ENCODE measurements around the gene NARS2.

The NARS2 gene

DNA sequence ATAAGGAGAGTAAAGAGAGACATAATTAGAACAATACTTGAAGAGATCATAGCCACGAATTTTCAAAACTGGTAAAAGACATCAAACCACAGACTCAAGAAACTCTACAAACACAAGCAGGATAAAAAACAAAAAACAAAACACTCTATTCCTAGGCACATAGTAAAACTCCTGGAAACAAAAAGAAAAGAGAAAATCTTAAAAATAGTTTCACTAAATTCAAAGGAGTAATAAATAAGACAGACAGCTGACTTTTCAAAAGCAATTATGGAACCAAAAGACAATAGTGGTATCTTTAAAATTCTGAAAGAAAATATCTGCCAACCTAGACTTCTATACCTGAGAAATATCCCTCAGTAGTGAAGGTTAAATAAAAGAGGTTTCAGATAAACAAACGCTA lies 9.2 kb upstream of the NARS2 start:
- H3K4me3 ChIP-seq (IDR thresholded peaks at IDR 0.05; ENCODE audit: insufficient read depth, low read depth, low read length) = no peak overlapping the region
- no peaks in the 10 kb centered on the region for H4K20me1 ChIP-seq (ENCODE audit: insufficient read depth)
- H3K4me2 ChIP-seq = no peak overlapping the region
- H2AFZ ChIP-seq (ENCODE audit: low read depth) = no peak overlapping the region
- H3K36me3 ChIP-seq (ENCODE audit: insufficient read depth) = no peaks in the 10 kb centered on the region
- TF ChIP-seq, protein P1, sequence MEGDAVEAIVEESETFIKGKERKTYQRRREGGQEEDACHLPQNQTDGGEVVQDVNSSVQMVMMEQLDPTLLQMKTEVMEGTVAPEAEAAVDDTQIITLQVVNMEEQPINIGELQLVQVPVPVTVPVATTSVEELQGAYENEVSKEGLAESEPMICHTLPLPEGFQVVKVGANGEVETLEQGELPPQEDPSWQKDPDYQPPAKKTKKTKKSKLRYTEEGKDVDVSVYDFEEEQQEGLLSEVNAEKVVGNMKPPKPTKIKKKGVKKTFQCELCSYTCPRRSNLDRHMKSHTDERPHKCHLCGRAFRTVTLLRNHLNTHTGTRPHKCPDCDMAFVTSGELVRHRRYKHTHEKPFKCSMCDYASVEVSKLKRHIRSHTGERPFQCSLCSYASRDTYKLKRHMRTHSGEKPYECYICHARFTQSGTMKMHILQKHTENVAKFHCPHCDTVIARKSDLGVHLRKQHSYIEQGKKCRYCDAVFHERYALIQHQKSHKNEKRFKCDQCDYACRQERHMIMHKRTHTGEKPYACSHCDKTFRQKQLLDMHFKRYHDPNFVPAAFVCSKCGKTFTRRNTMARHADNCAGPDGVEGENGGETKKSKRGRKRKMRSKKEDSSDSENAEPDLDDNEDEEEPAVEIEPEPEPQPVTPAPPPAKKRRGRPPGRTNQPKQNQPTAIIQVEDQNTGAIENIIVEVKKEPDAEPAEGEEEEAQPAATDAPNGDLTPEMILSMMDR (conservative IDR thresholded peaks at IDR 0.05; ENCODE audit: low read depth, low read length) = no peak
- H3K4me1 ChIP-seq (ENCODE audit: low read depth, poor library complexity, severe bottlenecking) = no peaks in the 10 kb centered on the region
- no peaks in the 10 kb centered on the region for H3K79me2 ChIP-seq (ENCODE audit: insufficient read depth, low read depth)
- H3K27me3 ChIP-seq (ENCODE audit: insufficient read depth, low read depth) = no peaks in the 10 kb centered on the region
- H3K27ac ChIP-seq = no peak overlapping the region
- H3K9ac ChIP-seq = no peak overlapping the region

DNA sequence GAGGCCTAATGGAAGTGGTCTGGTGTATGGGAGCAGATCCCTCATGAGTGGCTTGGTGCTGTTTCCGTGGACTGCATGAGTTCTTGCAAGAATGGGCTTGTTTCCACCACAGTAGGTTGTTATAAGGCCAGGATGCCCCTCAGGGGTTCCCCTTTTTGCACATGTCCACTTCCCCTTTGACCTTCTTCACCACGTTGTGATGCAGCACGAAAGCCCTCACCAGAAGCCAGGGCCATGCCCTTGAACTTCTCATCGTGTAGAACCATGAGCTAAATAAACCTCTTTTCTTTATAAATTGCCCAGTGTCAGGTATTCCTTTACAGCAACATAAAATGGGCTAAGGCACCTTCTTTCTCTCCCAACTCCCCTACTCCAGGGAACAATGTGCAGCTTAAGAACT lies 2.8 kb upstream of the NARS2 start:
- H3K4me2 ChIP-seq = no peak overlapping the region
- H3K27me3 ChIP-seq (ENCODE audit: insufficient read depth, low read depth) = no peaks in the 10 kb centered on the region
- H2AFZ ChIP-seq (ENCODE audit: low read depth) = no peak overlapping the region
- no peaks in the 10 kb centered on the region; the same call in 1 of the 2 replicates for H3K79me2 ChIP-seq (ENCODE audit: insufficient read depth, low read depth)
- H3K36me3 ChIP-seq (ENCODE audit: insufficient read depth) = no peaks in the 10 kb centered on the region
- H3K4me1 ChIP-seq (ENCODE audit: low read depth, poor library complexity, severe bottlenecking) = peaks cover 13% of the 10 kb centered on the region
- no peak overlapping the region for H3K27ac ChIP-seq
- TF ChIP-seq, protein P1 (conservative IDR thresholded peaks at IDR 0.05; ENCODE audit: low read depth, low read length) = no peak
- no peak overlapping the region for H3K4me3 ChIP-seq (IDR thresholded peaks at IDR 0.05; ENCODE audit: insufficient read depth, low read depth, low read length)
- no peaks in the 10 kb centered on the region for H4K20me1 ChIP-seq (ENCODE audit: insufficient read depth)
- H3K9ac ChIP-seq = no peak overlapping the region

DNA sequence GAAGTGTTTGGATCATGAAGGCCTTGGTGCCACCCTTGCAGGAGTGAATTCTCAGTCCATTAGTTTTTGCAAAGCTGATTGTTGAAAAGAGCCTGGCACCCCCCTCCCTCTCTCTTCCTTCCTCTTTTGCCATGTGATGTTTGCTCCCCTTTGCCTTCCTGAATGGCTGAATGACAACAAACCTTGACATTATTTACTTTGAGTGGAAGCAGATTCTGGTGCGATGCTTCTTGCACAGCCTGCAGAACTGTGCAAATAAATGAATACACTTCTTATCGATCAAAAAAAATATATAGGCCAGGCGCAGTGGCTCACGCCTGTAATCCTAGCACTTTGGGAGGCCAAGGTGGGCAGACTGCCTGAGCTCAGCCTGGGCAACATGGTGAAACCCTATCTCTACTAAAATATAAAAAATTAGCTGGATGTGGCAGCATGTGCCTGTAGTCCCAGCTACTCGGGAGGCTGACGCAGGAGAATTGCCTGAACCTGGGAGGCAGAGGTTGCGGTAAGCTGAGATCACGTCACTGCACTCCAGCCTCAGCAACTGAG lies 2.0 kb upstream of the NARS2 start:
- Histone ChIP-seq H2AFZ (ENCODE audit: low read depth) (no peak overlapping the region), H3K4me3 (IDR thresholded peaks at IDR 0.05; ENCODE audit: insufficient read depth, low read depth, low read length) (no peak overlapping the region), H3K27ac (no peak overlapping the region), H3K9ac (no peak overlapping the region), H3K4me2 (no peak overlapping the region), H3K36me3 (ENCODE audit: insufficient read depth) (no peaks in the 10 kb centered on the region), H3K4me1 (ENCODE audit: low read depth, poor library complexity, severe bottlenecking) (peaks cover 13% of the 10 kb centered on the region), H3K27me3 (ENCODE audit: insufficient read depth, low read depth) (no peaks in the 10 kb centered on the region), H4K20me1 (ENCODE audit: insufficient read depth) (no peaks in the 10 kb centered on the region), H3K79me2 (ENCODE audit: insufficient read depth, low read depth) (peaks cover 3% of the 10 kb centered on the region; the same call in 1 of the 2 replicates)
- TF ChIP-seq, protein P1 (conservative IDR thresholded peaks at IDR 0.05; ENCODE audit: low read depth, low read length) = no peak

DNA sequence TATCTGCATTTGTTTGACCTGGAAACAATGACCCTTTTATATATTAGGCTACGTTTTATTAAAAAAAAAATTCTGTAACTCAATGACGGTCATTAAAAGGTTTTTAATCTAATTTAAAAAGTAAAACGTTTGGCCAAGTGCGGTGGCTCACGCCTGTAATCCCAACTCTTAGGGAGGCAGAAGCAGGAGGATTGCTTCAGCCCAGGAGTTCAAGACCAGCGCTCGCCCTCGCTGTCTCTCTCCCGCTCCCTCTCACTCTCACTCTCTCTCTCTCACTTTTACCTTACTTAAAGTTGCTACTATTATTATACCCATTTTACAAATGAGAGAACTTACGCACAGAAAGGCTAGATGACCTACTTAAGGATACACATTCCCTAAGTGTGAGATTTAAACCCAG lies 814 bp upstream of the NARS2 start:
- peak overlapping the region; percentile 94 for H2AFZ ChIP-seq (ENCODE audit: low read depth)
- H3K4me1 ChIP-seq (ENCODE audit: low read depth, poor library complexity, severe bottlenecking) = peaks cover 13% of the 10 kb centered on the region
- peak overlapping the region; percentile 46 for H3K27ac ChIP-seq
- no peaks in the 10 kb centered on the region for H3K36me3 ChIP-seq (ENCODE audit: insufficient read depth)
- peak overlapping the region; percentile 79 for H3K4me2 ChIP-seq
- no peak overlapping the region for H3K4me3 ChIP-seq (IDR thresholded peaks at IDR 0.05; ENCODE audit: insufficient read depth, low read depth, low read length)
- no peaks in the 10 kb centered on the region for H3K27me3 ChIP-seq (ENCODE audit: insufficient read depth, low read depth)
- H4K20me1 ChIP-seq (ENCODE audit: insufficient read depth) = no peaks in the 10 kb centered on the region
- H3K79me2 ChIP-seq (ENCODE audit: insufficient read depth, low read depth) = peaks cover 4% of the 10 kb centered on the region; the same call in 1 of the 2 replicates
- TF ChIP-seq, protein P1 (conservative IDR thresholded peaks at IDR 0.05; ENCODE audit: low read depth, low read length) = no peak
- peak overlapping the region; percentile 82; the same call in 1 of the 2 replicates for H3K9ac ChIP-seq
